Naive thymus-derived CD8-positive, alpha-beta T cell (primary cell): ENCODE measurements around the gene C10orf95. TPM values are rescaled to one million over a fixed set of nuclear protein-coding genes. Genes with fewer than 3 reads are reported as not detected.

Experiments used
- ATAC-seq, 2 donors: fragments of 150-1000 bp; cut with Tn5 transposase in 1 of 2; sonication (Bioruptor Pico), chemical (Tn5 transposase) in 1 of 2; 1 replicate in 1 of 2; 2 replicates in 1 of 2; pipeline ENCODE4 v1.10.0; 2021; ENCODE audit warnings: mild to moderate bottlenecking in 2 of 2, moderate library complexity in 2 of 2
- POLR2A ChIA-PET: fragments of 350-600 bp; sonication (Branson Sonifier 250); formaldehyde crosslinking; loops from one replicate; lab custom pipeline; 2021; ENCODE audit warnings: antibody characterized with exemption; lab: Charles Lee
- DNase-seq, 10 donors: peaks; one replicate each; pipeline versions ENCODE4 v3.0.0 to v3.0.0-alpha.2; 2020 to 2022
- H3K27ac Mint-ChIP-seq, 10 donors: one replicate each; pipeline ENCODE4 v1.8.0; 2020 to 2022; ENCODE audit warnings: mild to moderate bottlenecking in 10 of 10, mixed read lengths in 10 of 10, moderate library complexity in 4 of 10, inconsistent platforms in 1 of 10
- H3K27me3 Mint-ChIP-seq, 5 donors: one replicate each; pipeline ENCODE4 v1.8.0; 2021 to 2022; ENCODE audit warnings: mixed read lengths in 5 of 5
- H3K36me3 Mint-ChIP-seq, 3 donors: one replicate each; pipeline ENCODE4 v1.8.0; 2020 to 2022; ENCODE audit warnings: mixed read lengths in 3 of 3, mild to moderate bottlenecking in 2 of 3, inconsistent platforms in 1 of 3
- H3K4me1 Mint-ChIP-seq, 4 donors: one replicate each; pipeline ENCODE4 v1.8.0; 2021 to 2022; ENCODE audit warnings: mixed read lengths in 4 of 4
- H3K4me3 Mint-ChIP-seq, 10 donors: one replicate each; pipeline ENCODE4 v1.8.0; 2020 to 2022; ENCODE audit warnings: mild to moderate bottlenecking in 10 of 10, mixed read lengths in 10 of 10, moderate library complexity in 6 of 10, inconsistent platforms in 1 of 10
- H3K9me3 Mint-ChIP-seq, 9 donors: one replicate each; pipeline ENCODE4 v1.8.0; 2020 to 2022; ENCODE audit warnings: mixed read lengths in 9 of 9, mild to moderate bottlenecking in 3 of 9, inconsistent platforms in 1 of 9, moderate library complexity in 1 of 9
- polyA plus RNA-seq, 3 donors: library from polyadenylated mRNA; unstranded; fragments of 300-500 nt; fragmentation: Illumina TruSeq; gene quantifications; one replicate each; pipeline ENCODE4 v1.2.3, GENCODE V29; 2021
- total RNA-seq, 8 experiments: library from RNA in 2 of 8; stranded (reverse) in 2 of 8; gene quantifications; one replicate each; pipeline ENCODE4 v1.2.3 and lab custom pipeline; 2021 to 2026

The C10orf95 gene
- total and polyA plus RNA-seq, 5 experiments from 2014 or later: 0.52 to 0.97 (median 0.68) TPM

DNA sequence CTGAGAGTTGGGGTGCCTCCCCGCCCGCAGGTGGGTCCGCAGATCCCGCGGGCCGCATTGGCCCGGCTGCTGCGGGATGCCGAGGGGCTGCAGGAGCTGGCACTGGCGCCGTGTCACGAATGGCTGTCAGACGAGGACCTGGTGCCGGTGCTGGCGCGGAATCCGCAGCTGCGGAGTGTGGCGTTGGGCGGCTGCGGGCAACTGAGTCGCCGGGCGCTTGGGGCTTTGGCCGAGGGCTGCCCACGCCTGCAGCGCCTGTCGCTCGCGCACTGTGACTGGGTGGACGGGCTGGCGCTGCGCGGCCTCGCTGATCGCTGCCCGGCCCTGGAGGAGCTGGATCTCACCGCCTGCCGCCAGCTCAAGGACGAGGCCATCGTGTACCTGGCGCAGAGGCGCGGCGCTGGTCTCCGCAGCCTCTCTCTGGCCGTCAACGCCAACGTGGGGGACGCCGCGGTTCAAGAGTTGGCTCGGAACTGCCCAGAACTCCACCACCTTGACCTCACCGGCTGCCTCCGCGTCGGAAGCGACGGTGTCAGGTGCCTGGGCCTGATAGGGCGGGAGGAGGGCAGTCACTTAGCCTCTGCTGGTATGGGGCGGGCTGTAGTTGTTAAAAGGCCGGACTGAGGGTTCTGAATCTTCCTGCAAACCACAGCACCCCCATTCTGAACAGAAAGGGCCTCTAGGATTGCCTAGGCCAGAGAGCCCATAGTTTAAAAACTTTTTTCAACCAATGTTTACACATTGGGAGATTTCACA lies 29.4 kb downstream of the C10orf95 start:
- POLR2A ChIA-PET: interaction anchor here (0.5 to 7.8 kb wide), 16 partner anchors 8 to 603 kb away, joined by 3 to 115 read pairs (median 7); partner anchors contain the start of genes C10orf95, CUEDC2, LDB1 and NFKB2
- Mint-ChIP-seq H3K36me3 (peaks cover 0 to 11% (median 0%) of the 10 kb centered on the region in 3 donors), H3K4me1 (peaks cover 27 to 48% (median 46%) of the 10 kb centered on the region in 4 donors), H3K27ac (peak overlapping the region in 9 of 10 donors; percentile 63 to 97 (median 87)), H3K9me3 (no peaks in the 10 kb centered on the region), H3K27me3 (peaks cover 9 to 16% (median 12%) of the 10 kb centered on the region in 5 donors), H3K4me3 (peak overlapping the region; percentile 93 to 100 (median 98))
- ATAC-seq (peak; percentile 18 to 21), DNase-seq (no peak)

DNA sequence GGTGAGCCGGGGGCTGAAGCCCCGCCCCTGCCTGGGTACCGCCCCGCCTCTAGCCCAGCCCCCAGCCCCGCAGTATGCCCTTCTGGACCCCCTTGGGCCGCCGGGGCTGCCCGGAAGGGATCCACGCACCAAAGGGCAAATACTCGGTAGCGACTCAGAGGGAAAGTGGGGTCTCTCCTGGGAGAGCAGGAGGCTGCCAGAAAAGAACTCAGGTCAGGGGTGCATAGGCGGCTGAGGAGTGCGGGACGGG lies 29.9 kb downstream of the C10orf95 start:
- H3K4me1 Mint-ChIP-seq: peaks cover 27 to 48% (median 46%) of the 10 kb centered on the region in 4 donors
- H3K27me3 Mint-ChIP-seq: peaks cover 9 to 21% (median 14%) of the 10 kb centered on the region in 5 donors
- no peaks in the 10 kb centered on the region for H3K9me3 Mint-ChIP-seq
- DNase-seq (no peak), ATAC-seq (no peak)
- POLR2A ChIA-PET: interaction anchor here (0.6 to 7.8 kb wide), 18 partner anchors 9 to 603 kb away, joined by 3 to 115 read pairs (median 6); partner anchors contain the start of genes ACTR1A, C10orf95, CUEDC2 and LDB1
- H3K36me3 Mint-ChIP-seq: peaks cover 0 to 10% (median 0%) of the 10 kb centered on the region in 3 donors
- peak overlapping the region; percentile 93 to 100 (median 98) for H3K4me3 Mint-ChIP-seq
- H3K27ac Mint-ChIP-seq: peak overlapping the region in 6 of 10 donors; percentile 94 to 97 (median 96)

GRCh38 chr10:102420714-102421506 lies 30.4 kb downstream of the C10orf95 start, which contains the start of gene FBXL15:
TSS of gene FBXL15 (plus strand) at chr10:102420836. CDS start at chr10:102421130, 294 bp downstream.
- ATAC-seq (peak; percentile 71 to 76), DNase-seq (peak; percentile 77 to 97 (median 90))
- POLR2A ChIA-PET: interaction anchor here (0.6 to 7.8 kb wide), 19 partner anchors 9 to 602 kb away, joined by 3 to 115 read pairs (median 6); partner anchors contain the start of genes ACTR1A, C10orf95, CUEDC2 and LDB1
- Mint-ChIP-seq H3K4me3 (peak within 1 kb of the TSS; percentile 93 to 100 (median 98)), H3K27ac (peak within 1 kb of the TSS; percentile 92 to 97 (median 95)), H3K4me1 (peaks cover 22 to 48% (median 46%) of the 10 kb centered on the region in 4 donors), H3K36me3 (peaks cover 0 to 7% (median 0%) of the 10 kb centered on the region in 3 donors), H3K9me3 (no peaks in the 10 kb centered on the region), H3K27me3 (peaks cover 12 to 26% (median 18%) of the 10 kb centered on the region in 5 donors)

DNA sequence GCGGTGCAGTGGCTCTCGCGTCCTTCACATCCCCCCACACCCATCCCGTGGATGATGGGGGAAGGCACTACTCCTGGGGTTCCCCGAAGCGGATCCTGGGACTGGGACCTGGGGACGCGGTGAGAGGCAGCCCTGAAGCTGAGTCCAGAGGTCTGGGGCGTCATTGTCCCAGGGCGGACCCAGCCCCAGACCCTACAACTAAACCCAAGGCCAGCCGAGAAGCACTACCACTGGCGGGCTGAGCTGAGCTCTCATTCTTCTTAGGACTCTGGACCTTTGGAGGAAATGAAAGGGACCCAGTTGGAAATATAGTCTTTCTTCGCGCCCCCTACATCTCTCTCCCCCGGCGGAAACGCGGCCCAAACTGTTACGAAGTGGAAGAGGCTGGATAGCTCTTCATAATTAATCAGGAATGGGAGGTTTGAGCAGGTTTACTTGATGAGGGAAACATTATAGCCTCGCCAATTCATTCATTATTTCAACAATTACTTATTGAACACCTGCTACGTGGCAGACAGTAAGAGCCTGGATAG lies 31.1 kb downstream of the C10orf95 start:
- ATAC-seq: no peak
- POLR2A ChIA-PET: interaction anchor here (0.7 to 7.8 kb wide), 11 partner anchors 9 to 602 kb away, joined by 3 to 115 read pairs (median 10); partner anchors contain the start of genes C10orf95, CUEDC2, LDB1 and NFKB2
- Mint-ChIP-seq H3K9me3 (no peaks in the 10 kb centered on the region), H3K36me3 (peaks cover 0 to 7% (median 0%) of the 10 kb centered on the region in 3 donors), H3K4me1 (peaks cover 19 to 48% (median 43%) of the 10 kb centered on the region in 4 donors), H3K4me3 (peak overlapping the region; percentile 93 to 100 (median 98)), H3K27me3 (peaks cover 12 to 33% (median 22%) of the 10 kb centered on the region in 5 donors), H3K27ac (peak overlapping the region; percentile 14 to 97 (median 95))
- DNase-seq: no peak

GRCh38 chr10:102419269-102420180 lies 31.8 kb downstream of the C10orf95 start:
- DNase-seq: peak in 9 of 10 donors; percentile 54 to 84 (median 71)
- peak overlapping the region in 2 of 10 donors; percentile 95 to 97 for H3K27ac Mint-ChIP-seq
- peaks cover 19 to 48% (median 43%) of the 10 kb centered on the region in 4 donors for H3K4me1 Mint-ChIP-seq
- peak in 1 of 2 donors; percentile 22 for ATAC-seq
- peaks cover 14 to 34% (median 22%) of the 10 kb centered on the region in 5 donors for H3K27me3 Mint-ChIP-seq
- peaks cover 0 to 6% (median 0%) of the 10 kb centered on the region in 3 donors for H3K36me3 Mint-ChIP-seq
- H3K4me3 Mint-ChIP-seq: peak overlapping the region; percentile 93 to 100 (median 98)
- POLR2A ChIA-PET: interaction anchor here (0.6 to 7.8 kb wide), 6 partner anchors 8 to 41 kb away, joined by 3 to 115 read pairs (median 77); partner anchors contain the start of genes C10orf95, CUEDC2 and NFKB2
- no peaks in the 10 kb centered on the region for H3K9me3 Mint-ChIP-seq

GRCh38 chr10:102418622-102419268 lies 32.6 kb downstream of the C10orf95 start, which contains the start of gene PSD:
TSS of gene PSD (minus strand) at chr10:102418785. CDS start at chr10:102417038, 1,747 bp downstream.
- H3K27ac Mint-ChIP-seq: peak within 1 kb of the TSS in 2 of 10 donors; percentile 40 to 97
- H3K36me3 Mint-ChIP-seq: peaks cover 0 to 5% (median 0%) of the 10 kb centered on the region in 3 donors
- ATAC-seq: no peak
- peaks cover 14 to 38% (median 22%) of the 10 kb centered on the region in 5 donors for H3K27me3 Mint-ChIP-seq
- DNase-seq: no peak
- POLR2A ChIA-PET: no interaction called here
- H3K4me1 Mint-ChIP-seq: peaks cover 19 to 44% (median 42%) of the 10 kb centered on the region in 4 donors
- peak within 1 kb of the TSS; percentile 67 to 100 (median 98) for H3K4me3 Mint-ChIP-seq
- no peaks in the 10 kb centered on the region for H3K9me3 Mint-ChIP-seq

DNA sequence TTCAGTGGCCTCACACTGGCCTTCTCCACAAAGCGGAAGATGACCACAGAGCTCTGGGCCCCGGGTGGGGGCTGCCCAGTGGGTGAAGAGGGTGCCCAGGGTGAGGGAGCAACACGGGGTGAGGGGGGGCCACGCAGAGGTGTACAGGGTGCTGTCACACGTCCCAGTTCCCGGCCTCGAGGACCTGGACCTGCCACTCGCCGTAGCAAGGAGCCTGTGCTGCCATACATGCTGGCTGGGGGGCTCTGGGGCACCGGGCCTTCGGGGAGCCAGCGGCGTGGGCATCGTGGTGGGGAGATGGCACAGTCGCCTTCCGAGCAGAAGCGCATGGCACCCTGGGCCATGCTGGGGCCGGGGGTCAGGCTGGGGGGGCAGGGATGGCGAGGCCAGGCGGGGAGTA lies 34.6 kb downstream of the C10orf95 start:
- H3K4me3 Mint-ChIP-seq: no peak overlapping the region
- peaks cover 17 to 39% (median 36%) of the 10 kb centered on the region in 4 donors for H3K4me1 Mint-ChIP-seq
- no peaks in the 10 kb centered on the region for H3K36me3 Mint-ChIP-seq
- DNase-seq (peak in 1 of 10 donors; percentile 58), ATAC-seq (no peak)
- H3K9me3 Mint-ChIP-seq: no peaks in the 10 kb centered on the region
- POLR2A ChIA-PET: interaction anchor here (1.1 to 1.4 kb wide), 3 partner anchors 9 to 33 kb away, joined by 3 to 5 read pairs (median 4); no protein-coding TSS in a partner anchor
- no peak overlapping the region for H3K27ac Mint-ChIP-seq
- H3K27me3 Mint-ChIP-seq: peaks cover 14 to 38% (median 24%) of the 10 kb centered on the region in 5 donors

DNA sequence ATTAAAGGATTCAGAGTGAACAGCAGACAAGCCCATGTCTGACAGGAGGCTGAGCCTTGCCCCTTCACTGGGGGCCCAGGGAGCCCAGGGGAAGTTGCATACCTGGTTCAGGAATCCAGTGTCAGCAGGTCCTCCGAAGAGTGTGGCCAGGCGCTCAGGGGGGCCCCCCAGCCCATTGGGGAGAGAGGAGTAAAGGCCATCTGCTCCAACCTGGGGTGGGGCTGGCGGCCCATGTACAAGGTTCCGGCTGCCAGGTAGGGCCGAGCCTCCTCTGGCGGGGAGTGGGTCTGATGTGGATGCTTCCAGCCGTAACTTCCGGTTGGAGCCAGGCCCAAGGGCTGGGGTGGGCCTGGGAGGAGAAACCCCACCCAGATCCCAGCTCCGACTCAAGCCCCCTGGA lies 35.1 kb downstream of the C10orf95 start:
- no peak overlapping the region for H3K27ac Mint-ChIP-seq
- H3K4me3 Mint-ChIP-seq: no peak overlapping the region
- peak in 1 of 10 donors; percentile 60 for DNase-seq
- POLR2A ChIA-PET: interaction anchor here (1.3 to 1.4 kb wide), 2 partner anchors 20 to 34 kb away, joined by 4 to 5 read pairs; no protein-coding TSS in a partner anchor
- no peaks in the 10 kb centered on the region for H3K36me3 Mint-ChIP-seq
- H3K27me3 Mint-ChIP-seq: peaks cover 14 to 41% (median 28%) of the 10 kb centered on the region in 5 donors
- H3K4me1 Mint-ChIP-seq: peaks cover 21 to 43% (median 39%) of the 10 kb centered on the region in 4 donors
- no peaks in the 10 kb centered on the region for H3K9me3 Mint-ChIP-seq
- no peak for ATAC-seq

DNA sequence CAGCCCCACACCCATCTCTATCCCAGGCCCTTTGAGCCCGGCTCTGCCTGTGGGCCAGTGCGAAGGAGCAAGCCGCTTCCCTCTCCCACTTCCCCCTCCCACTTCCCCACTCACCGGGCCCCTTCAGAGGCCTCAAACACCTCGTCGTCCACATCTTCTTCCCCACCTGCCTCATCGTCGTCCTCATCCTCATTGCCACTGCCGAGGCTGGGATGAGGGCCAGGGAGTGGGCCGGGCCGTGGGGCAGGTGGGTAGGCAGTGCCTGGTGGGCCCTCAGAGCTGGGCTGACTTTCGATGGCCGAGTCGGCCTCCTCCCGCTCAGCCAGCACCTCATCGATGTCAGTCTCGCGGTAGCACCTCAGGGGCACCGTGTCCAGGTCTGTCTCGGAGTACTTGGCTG lies 36.6 kb downstream of the C10orf95 start:
- H3K9me3 Mint-ChIP-seq: no peaks in the 10 kb centered on the region
- H3K27me3 Mint-ChIP-seq: peaks cover 14 to 47% (median 34%) of the 10 kb centered on the region in 5 donors
- DNase-seq (peak in 1 of 10 donors; percentile 59), ATAC-seq (no peak)
- H3K4me3 Mint-ChIP-seq: no peak overlapping the region
- H3K4me1 Mint-ChIP-seq: peaks cover 18 to 40% (median 38%) of the 10 kb centered on the region in 4 donors
- POLR2A ChIA-PET: no interaction called here
- H3K36me3 Mint-ChIP-seq: no peaks in the 10 kb centered on the region
- no peak overlapping the region for H3K27ac Mint-ChIP-seq

DNA sequence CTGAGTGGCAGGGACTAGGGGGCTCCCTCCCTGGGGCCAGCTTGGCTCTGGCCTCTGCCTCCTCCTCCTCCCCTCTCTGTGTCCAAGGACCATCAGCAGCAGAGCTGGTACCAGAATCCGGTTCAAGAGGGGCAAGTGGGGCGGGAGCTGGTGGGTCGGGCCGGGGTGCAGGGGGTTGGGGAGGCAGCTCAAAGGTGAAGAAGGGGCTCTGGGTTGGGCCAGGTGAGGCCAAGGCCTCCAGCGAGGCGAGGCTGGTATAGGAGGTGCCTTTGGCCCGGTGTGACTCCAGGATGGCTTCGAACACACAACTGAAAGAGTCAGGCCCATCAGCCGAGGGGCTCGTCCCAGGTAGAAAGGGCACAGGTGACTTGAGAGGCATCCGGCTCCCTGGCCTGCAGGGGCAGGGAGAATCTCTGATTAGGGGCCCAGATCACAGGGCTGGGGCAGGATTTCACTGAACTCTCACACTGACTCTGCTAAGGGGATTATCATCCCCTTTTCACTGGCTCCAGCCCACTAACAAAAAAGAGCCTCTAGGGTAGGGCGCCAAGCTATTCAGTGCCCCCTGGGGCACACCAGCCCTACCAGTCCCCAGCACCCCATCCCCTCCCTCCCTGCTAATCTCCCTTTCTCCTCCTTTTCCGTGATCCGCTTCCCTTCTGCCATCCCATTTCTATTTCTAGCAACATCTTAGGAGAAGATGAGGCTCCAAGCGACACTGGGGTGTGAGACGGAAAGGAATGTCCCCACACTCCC lies 37.4 kb downstream of the C10orf95 start:
- no peaks in the 10 kb centered on the region for H3K9me3 Mint-ChIP-seq
- ATAC-seq (no peak), DNase-seq (no peak)
- no peaks in the 10 kb centered on the region for H3K36me3 Mint-ChIP-seq
- peaks cover 14 to 47% (median 34%) of the 10 kb centered on the region in 5 donors for H3K27me3 Mint-ChIP-seq
- POLR2A ChIA-PET: interaction anchor here (1.1 to 5.5 kb wide), 2 partner anchors 10 to 16 kb away, joined by 3 to 64 read pairs; partner anchors contain the start of gene NFKB2
- peaks cover 18 to 38% (median 35%) of the 10 kb centered on the region in 4 donors for H3K4me1 Mint-ChIP-seq
- H3K27ac Mint-ChIP-seq: no peak overlapping the region
- no peak overlapping the region for H3K4me3 Mint-ChIP-seq
